Chondrocyte (in vitro differentiated cells): ENCODE measurements around the gene MN1. TPM values are rescaled to one million over a fixed set of nuclear protein-coding genes. Genes with fewer than 3 reads are reported as not detected.

ENCODE experiments used
- DNase-seq: peaks from one replicate; pipeline ENCODE4 v3.0.0; 2021; ENCODE audit warnings: mixed read lengths, low spot score
- H3K27ac Mint-ChIP-seq: one replicate; pipeline ENCODE4 v1.8.0; 2021; ENCODE audit warnings: mild to moderate bottlenecking, moderate library complexity, mixed read lengths; ENCODE audit not compliant: unreplicated experiment
- H3K27me3 Mint-ChIP-seq: 2 replicates; pipeline ENCODE4 v1.8.0; 2021; ENCODE audit warnings: low read depth, mixed read lengths
- H3K36me3 Mint-ChIP-seq: 2 replicates; pipeline ENCODE4 v1.8.0; 2021; ENCODE audit warnings: low read depth, mixed read lengths
- H3K4me1 Mint-ChIP-seq: 2 replicates; pipeline ENCODE4 v1.8.0; 2021; ENCODE audit warnings: low read depth, mild to moderate bottlenecking, mixed read lengths
- H3K4me3 Mint-ChIP-seq: one replicate; pipeline ENCODE4 v1.8.0; 2021; ENCODE audit warnings: mild to moderate bottlenecking, moderate library complexity, mixed read lengths; ENCODE audit not compliant: unreplicated experiment
- H3K9me3 Mint-ChIP-seq: 2 replicates; pipeline ENCODE4 v1.8.0; 2021; ENCODE audit warnings: low read depth, mixed read lengths
- CTCF ChIP-seq: fragments of 200-600 bp; sonication (generic); IDR thresholded peaks from 2 replicates; pipeline ENCODE4 v1.5.0; 2021; ENCODE audit warnings: antibody characterized with exemption, mild to moderate bottlenecking, moderate library complexity
- total RNA-seq: library from RNA; stranded (reverse); gene quantifications from 3 replicates; pipeline ENCODE4 v1.2.1, GENCODE V29; 2021

Gene MN1
- total RNA-seq, 1 donor from 2014 or later: 119 TPM

GRCh38 chr22:27842201-27842600 lies 40.6 kb upstream of the MN1 start:
- Mint-ChIP-seq H3K27ac (no peak overlapping the region), H3K36me3 (peaks cover 12% of the 10 kb centered on the region), H3K27me3 (no peaks in the 10 kb centered on the region), H3K4me3 (no peak overlapping the region), H3K9me3 (peaks cover 5% of the 10 kb centered on the region), H3K4me1 (peaks cover 47% of the 10 kb centered on the region)
- DNase-seq: no peak
- TF ChIP-seq CTCF: no peak

- DNase-seq: no peak
- H3K27ac Mint-ChIP-seq: no peak overlapping the region
- no peaks in the 10 kb centered on the region for H3K27me3 Mint-ChIP-seq
- no peak overlapping the region for H3K4me3 Mint-ChIP-seq
- H3K36me3 Mint-ChIP-seq: peaks cover 10% of the 10 kb centered on the region
- TF ChIP-seq CTCF: no peak
- peaks cover 5% of the 10 kb centered on the region for H3K9me3 Mint-ChIP-seq
- peaks cover 43% of the 10 kb centered on the region for H3K4me1 Mint-ChIP-seq
These were observed 38.9 kb upstream of the MN1 start for GRCh38 chr22:27840436-27840835.

GRCh38 chr22:27839057-27839660 lies 37.6 kb upstream of the MN1 start:
- no peak for TF ChIP-seq CTCF
- no peak for DNase-seq
- Mint-ChIP-seq H3K4me1 (peaks cover 39% of the 10 kb centered on the region), H3K9me3 (peaks cover 5% of the 10 kb centered on the region), H3K27me3 (no peaks in the 10 kb centered on the region), H3K4me3 (no peak overlapping the region), H3K27ac (no peak overlapping the region), H3K36me3 (peaks cover 10% of the 10 kb centered on the region)

GRCh38 chr22:27836181-27836580 lies 34.6 kb upstream of the MN1 start:
- no peak for TF ChIP-seq CTCF
- DNase-seq: no peak
- peaks cover 37% of the 10 kb centered on the region for H3K4me1 Mint-ChIP-seq
- H3K4me3 Mint-ChIP-seq: no peak overlapping the region
- peaks cover 10% of the 10 kb centered on the region for H3K36me3 Mint-ChIP-seq
- H3K27ac Mint-ChIP-seq: peak overlapping the region; percentile 79
- H3K9me3 Mint-ChIP-seq: peaks cover 5% of the 10 kb centered on the region
- H3K27me3 Mint-ChIP-seq: no peaks in the 10 kb centered on the region

GRCh38 chr22:27835446-27835845 lies 33.9 kb upstream of the MN1 start:
- Mint-ChIP-seq H3K36me3 (peaks cover 10% of the 10 kb centered on the region), H3K27me3 (no peaks in the 10 kb centered on the region), H3K27ac (peak overlapping the region; percentile 79), H3K9me3 (peaks cover 5% of the 10 kb centered on the region), H3K4me1 (peaks cover 41% of the 10 kb centered on the region), H3K4me3 (no peak overlapping the region)
- TF ChIP-seq CTCF: no peak
- DNase-seq: no peak
